Measurements from ENCODE around the gene PRAC1.

DNA sequence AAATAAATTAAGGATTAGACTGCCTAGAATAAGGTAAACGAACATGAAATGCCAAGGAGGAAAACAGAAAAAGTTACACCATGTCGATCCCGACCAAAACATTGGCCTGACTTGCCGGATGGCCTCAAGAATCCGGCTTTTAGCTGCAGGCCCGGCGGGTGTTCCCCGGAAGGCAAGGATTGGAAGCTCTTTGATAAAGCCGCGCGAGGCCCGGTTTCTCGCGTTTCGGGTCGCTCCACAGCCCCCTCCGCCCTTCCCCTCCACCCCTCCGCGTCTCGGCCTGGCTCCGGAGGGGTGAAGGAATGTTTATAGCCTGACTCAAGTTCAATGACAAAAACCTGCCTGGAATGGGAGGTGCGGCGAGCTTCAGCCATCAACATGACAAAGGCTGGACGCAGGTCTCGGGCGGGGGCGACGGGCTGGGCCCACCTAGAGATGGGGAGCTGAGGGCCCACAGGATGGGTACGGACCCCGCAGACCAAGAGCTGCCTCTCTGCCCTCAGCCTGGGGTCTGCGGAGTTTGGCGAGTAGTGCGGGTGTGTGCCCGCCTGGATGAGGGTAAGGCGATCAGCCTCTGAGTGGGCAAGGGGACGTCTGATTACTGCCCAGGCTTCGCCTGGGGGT lies 2.6 kb downstream of the PRAC1 start:
- TF ChIP-seq, protein P1, sequence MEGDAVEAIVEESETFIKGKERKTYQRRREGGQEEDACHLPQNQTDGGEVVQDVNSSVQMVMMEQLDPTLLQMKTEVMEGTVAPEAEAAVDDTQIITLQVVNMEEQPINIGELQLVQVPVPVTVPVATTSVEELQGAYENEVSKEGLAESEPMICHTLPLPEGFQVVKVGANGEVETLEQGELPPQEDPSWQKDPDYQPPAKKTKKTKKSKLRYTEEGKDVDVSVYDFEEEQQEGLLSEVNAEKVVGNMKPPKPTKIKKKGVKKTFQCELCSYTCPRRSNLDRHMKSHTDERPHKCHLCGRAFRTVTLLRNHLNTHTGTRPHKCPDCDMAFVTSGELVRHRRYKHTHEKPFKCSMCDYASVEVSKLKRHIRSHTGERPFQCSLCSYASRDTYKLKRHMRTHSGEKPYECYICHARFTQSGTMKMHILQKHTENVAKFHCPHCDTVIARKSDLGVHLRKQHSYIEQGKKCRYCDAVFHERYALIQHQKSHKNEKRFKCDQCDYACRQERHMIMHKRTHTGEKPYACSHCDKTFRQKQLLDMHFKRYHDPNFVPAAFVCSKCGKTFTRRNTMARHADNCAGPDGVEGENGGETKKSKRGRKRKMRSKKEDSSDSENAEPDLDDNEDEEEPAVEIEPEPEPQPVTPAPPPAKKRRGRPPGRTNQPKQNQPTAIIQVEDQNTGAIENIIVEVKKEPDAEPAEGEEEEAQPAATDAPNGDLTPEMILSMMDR (IDR thresholded peaks at IDR 0.05) = no peak
- TF ChIP-seq MEF2A (IDR thresholded peaks at IDR 0.05; ENCODE audit: borderline replicate concordance, low read depth) (no peak), SMC3 (IDR thresholded peaks at IDR 0.05; ENCODE audit: low read depth, low read length) (no peak), NRF1 (IDR thresholded peaks at IDR 0.05; ENCODE audit: low read depth, low read length) (no peak), RXRA (IDR thresholded peaks at IDR 0.05; ENCODE audit: borderline replicate concordance, low read depth) (no peak), SIN3A (IDR thresholded peaks at IDR 0.05; ENCODE audit: borderline replicate concordance, low read depth, low read length) (no peak), EZH2phosphoT487 (IDR thresholded peaks at IDR 0.05; ENCODE audit: borderline replicate concordance, low read depth) (no peak), POLR2AphosphoS5 (IDR thresholded peaks at IDR 0.05; ENCODE audit: low read depth, low read length) (no peak), JUND (IDR thresholded peaks at IDR 0.05) (no peak)
- TF ChIP-seq, protein P2, sequence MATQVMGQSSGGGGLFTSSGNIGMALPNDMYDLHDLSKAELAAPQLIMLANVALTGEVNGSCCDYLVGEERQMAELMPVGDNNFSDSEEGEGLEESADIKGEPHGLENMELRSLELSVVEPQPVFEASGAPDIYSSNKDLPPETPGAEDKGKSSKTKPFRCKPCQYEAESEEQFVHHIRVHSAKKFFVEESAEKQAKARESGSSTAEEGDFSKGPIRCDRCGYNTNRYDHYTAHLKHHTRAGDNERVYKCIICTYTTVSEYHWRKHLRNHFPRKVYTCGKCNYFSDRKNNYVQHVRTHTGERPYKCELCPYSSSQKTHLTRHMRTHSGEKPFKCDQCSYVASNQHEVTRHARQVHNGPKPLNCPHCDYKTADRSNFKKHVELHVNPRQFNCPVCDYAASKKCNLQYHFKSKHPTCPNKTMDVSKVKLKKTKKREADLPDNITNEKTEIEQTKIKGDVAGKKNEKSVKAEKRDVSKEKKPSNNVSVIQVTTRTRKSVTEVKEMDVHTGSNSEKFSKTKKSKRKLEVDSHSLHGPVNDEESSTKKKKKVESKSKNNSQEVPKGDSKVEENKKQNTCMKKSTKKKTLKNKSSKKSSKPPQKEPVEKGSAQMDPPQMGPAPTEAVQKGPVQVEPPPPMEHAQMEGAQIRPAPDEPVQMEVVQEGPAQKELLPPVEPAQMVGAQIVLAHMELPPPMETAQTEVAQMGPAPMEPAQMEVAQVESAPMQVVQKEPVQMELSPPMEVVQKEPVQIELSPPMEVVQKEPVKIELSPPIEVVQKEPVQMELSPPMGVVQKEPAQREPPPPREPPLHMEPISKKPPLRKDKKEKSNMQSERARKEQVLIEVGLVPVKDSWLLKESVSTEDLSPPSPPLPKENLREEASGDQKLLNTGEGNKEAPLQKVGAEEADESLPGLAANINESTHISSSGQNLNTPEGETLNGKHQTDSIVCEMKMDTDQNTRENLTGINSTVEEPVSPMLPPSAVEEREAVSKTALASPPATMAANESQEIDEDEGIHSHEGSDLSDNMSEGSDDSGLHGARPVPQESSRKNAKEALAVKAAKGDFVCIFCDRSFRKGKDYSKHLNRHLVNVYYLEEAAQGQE (IDR thresholded peaks at IDR 0.05; ENCODE audit: low read depth, low read length) = no peak

Data from SK-N-SH (cell line).